Fibroblast of the aortic adventitia (primary cell): ENCODE results near the gene ZFAND3. TPM values are rescaled to one million over a fixed set of nuclear protein-coding genes. Genes with fewer than 3 reads are reported as not detected.

Experiments used
- DNase-seq: peaks from one replicate; pipeline ENCODE4 v3.0.0-alpha.2; 2010; ENCODE audit warnings: low read depth
- H3K4me3 ChIP-seq: 2 replicates; pipeline ENCODE4 v1.5.1; 2011; ENCODE audit warnings: low read depth, mild to moderate bottlenecking, control low read depth, low read length, moderate library complexity
- CTCF ChIP-seq: IDR thresholded peaks from 2 replicates; pipeline ENCODE4 v1.5.1; 2011; ENCODE audit warnings: mild to moderate bottlenecking, low read length, control low read depth, inconsistent platforms; ENCODE audit not compliant: insufficient read depth
- total RNA-seq: library from RNA; depleted of rRNA; stranded (reverse); fragments of >200 nt; gene quantifications from 2 replicates; pipeline ENCODE4 v1.2.3, GENCODE V29; 2012; ENCODE audit warnings: low replicate concordance

ZFAND3 gene
- total RNA-seq, 1 donor: 31.3 TPM

GRCh38 chr6:37781788-37782187 lies 37.7 kb upstream of the ZFAND3 start:
- TF ChIP-seq CTCF: no peak
- no peak overlapping the region for H3K4me3 ChIP-seq
- DNase-seq: no peak

DNA sequence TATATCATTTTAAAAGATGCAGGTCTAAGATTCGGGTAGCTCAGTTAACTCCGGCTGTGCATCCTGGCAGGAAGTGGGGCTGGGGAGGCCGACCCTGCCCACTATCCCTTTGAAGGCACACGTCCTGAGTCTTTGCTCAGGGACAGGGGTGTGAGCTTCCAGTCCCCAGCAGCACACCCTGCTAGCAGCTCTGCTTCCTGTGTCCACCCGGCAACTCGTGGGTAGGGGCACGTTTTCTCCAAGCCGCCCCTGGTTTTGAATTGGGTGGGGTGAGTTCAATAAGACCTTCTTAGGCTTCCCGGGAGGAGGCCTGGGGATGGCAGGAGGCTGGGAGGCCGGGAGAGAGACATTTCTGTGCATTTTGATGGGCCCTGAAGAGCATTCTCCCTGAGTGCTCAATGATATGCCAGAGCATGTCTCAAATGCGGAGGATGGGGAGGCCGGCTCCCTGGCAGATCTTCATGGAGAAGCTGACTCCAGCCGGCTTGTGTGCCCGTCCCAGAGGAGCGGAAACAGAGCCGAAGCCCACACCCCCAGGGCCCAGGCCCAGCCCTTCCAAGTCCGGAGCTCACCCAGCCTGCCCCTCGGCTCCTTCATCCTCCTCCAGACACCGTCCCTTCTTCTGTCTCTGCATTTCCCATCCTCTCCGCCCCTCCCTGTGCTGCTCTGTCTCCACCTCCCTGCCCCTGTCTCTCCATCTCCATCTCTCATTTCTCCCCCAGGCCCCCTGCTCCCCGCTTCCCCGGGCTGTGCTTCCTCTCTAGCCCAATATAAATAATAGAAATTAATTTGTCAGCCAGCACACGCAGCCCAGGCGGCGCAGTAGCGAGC lies 36.3 kb upstream of the ZFAND3 start:
- peak overlapping the region; percentile 47 for H3K4me3 ChIP-seq
- TF ChIP-seq CTCF: peak; percentile 5
- peak; percentile 30 for DNase-seq

GRCh38 chr6:37783856-37784584 lies 35.5 kb upstream of the ZFAND3 start:
- H3K4me3 ChIP-seq: peak overlapping the region; percentile 47
- DNase-seq: peak; percentile 57
- no peak for TF ChIP-seq CTCF

DNA sequence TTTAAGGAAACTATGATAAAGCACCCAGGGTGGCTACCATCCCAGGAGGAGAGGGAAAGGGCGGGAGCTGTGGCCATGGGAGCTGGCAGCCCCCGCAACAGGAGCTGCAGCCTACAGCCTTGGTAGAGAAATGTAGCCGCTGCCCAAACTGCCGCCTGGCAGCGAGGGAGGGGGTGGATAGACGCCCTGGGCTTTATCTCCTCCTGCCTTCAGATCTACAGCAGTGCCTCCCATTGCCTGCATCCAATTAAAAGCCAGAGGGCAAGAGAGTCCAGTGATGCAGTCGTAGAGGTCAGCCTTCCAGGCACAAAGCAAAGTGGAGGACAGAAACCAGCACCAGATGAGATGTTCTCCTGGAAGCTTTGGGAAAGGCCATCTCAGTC lies 35.0 kb upstream of the ZFAND3 start:
- H3K4me3 ChIP-seq: no peak overlapping the region
- no peak for TF ChIP-seq CTCF
- DNase-seq: no peak

- no peak overlapping the region for H3K4me3 ChIP-seq
- no peak for TF ChIP-seq CTCF
- no peak for DNase-seq
Observed at GRCh38 chr6:37785002-37785662, 34.4 kb upstream of the ZFAND3 start.

GRCh38 chr6:37785663-37786270 lies 33.8 kb upstream of the ZFAND3 start:
- DNase-seq: no peak
- TF ChIP-seq CTCF: no peak
- no peak overlapping the region for H3K4me3 ChIP-seq
